Activated CD4-positive, alpha-beta T cell treated with anti-CD3 and anti-CD28 coated beads, Interleukin-2, amount 50 U/mL, for 24 hours (primary cell): ENCODE data around the gene PEX5L.
"Not testable (repeated sequence)": the region's sequence is repeated elsewhere in the genome, so short reads cannot be mapped to it uniquely, and the experiment has no call there.

ENCODE experiments used
- DNase-seq, 2 donors: peaks; one replicate each; pipeline ENCODE4 v3.0.0-alpha.2; 2020; ENCODE audit warnings: low read depth in 1 of 2, low spot score in 1 of 2

The PEX5L gene

GRCh38 chr3:180011927-180012326 lies 24.8 kb downstream of the PEX5L start:
- DNase-seq: no peak

GRCh38 chr3:180008318-180008717 lies 28.4 kb downstream of the PEX5L start:
- DNase-seq: not testable (repeated sequence)

- DNase-seq: no peak
Measured at GRCh38 chr3:180004542-180004941, 32.2 kb downstream of the PEX5L start.

GRCh38 chr3:180002006-180002405 lies 34.7 kb downstream of the PEX5L start:
- DNase-seq: no peak

GRCh38 chr3:180000500-180000899 lies 36.2 kb downstream of the PEX5L start:
- DNase-seq: no peak

DNA sequence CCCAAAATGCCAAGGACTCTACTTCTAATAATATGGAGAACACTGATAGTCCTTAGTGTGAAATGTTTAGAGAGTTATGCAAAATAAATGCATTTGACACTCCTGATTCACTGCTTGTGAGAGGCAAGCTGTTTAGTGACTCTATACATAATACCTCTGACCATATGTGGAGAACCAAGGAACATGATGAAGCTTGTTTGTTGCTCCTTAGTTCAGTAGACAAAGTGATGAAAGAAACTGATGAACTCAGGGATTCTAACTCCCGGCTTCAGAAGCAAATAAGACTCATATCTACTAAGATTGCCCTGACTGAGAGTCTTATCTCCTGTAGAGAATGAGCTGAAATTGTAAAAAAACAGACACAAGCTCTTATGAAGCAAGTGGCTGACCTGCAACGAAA lies 41.3 kb downstream of the PEX5L start:
- no peak for DNase-seq

DNA sequence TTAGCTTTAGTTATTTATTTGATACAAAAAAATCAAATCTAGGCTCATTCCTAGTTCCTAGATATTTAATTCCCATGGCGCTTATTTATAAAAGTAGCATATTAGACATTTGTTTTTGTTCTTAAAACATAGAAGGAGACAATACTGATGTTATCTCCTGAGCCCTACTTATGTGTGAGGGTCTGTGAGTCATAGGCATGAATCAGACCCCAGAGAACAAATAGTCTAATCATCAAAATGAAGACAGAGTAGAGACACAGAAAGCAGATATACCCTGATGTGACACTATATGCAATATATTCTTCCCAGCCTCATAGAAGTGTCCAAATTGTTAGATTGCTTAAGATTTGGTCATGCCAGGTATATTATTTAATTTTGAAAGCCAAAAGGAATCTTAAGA lies 44.9 kb downstream of the PEX5L start:
- DNase-seq: no peak

DNA sequence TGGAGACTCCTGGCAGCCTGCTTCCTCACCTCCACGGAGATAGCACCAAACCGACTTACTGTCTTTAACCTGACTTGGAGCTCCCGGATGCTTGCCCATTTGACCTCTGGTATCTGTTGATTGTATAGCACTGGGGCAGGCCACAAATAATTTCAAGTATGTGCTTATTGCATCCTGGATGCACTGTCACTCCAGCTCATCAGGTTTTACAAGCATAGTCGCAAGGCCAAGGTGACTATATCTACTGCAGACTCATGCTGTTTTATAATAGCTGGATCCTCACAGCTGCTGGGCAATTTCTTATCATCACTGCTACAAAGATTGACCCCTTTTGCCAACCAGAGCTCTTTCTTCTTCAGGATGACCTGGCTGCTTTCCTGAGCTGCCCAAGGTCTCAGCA lies 45.6 kb downstream of the PEX5L start:
- no peak for DNase-seq

DNA sequence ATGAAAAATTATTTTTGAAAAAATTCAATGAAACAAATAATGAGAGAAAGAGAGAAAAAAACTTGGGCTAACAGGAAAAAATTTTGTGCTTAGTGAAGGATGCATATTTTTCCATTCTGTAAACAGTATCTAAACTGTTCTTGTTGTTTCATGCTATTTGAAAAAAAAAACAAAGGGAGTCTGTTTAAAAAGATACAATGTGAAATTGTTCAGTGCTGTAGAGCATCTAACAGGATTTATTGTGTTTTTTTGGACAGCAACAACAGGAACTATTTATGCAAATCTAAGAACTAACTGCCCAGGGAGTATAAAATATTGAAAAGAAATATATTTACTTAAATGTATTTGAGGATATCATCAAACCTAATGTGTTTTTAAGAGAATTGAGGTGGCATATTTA lies 55.1 kb downstream of the PEX5L start:
- DNase-seq: no peak

- DNase-seq: no peak
Measured at GRCh38 chr3:179977356-179977755, 59.4 kb downstream of the PEX5L start.

- no peak for DNase-seq
Measured at GRCh38 chr3:179973931-179974361, 62.8 kb downstream of the PEX5L start.

DNA sequence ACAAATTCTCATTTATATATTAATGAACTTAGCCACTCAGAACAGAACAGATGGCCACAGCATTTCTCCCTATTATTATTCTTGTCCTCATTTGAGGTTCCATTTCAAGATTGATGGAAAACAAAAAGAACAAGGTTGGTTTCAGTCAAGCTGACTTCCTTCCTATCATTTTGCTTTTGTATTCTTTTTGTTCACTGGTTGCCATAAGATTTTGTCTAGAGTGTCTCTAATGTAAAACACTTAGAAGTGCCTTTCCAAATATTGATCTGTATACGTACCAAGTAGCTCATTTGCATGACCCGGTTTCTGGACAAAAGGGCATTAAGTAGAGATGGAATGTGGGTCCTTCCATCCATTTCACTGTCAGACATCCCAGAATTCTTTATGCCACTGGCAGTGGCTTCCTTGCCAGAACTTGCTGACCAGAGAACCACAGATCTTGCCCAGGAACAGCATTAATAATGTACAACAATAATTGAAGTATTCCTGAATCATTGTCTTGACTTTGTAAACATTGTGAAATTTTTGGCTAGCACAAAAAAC lies 63.8 kb downstream of the PEX5L start:
- DNase-seq: no peak

GRCh38 chr3:179971280-179971679 lies 65.5 kb downstream of the PEX5L start:
- no peak for DNase-seq

GRCh38 chr3:179970746-179971145 lies 66.0 kb downstream of the PEX5L start:
- no peak for DNase-seq

DNA sequence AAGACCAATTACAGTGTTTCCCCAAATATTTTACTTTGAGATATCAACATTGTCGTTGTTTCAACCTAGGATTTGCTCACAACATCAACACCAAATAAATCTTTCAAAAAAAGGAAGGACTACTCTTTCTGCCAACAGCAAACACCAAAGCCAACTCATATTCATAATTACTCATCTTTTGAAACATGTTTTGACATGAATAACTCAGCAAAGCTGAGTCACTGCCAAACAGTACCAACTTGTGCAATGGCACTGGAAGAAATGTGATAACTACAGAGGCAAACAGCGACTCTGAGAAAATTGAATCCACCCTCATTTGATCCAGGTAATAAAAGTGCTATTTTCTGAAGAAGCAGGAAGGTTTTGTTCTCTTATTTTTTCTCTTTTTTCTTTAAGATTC lies 67.2 kb downstream of the PEX5L start:
- DNase-seq: no peak

DNA sequence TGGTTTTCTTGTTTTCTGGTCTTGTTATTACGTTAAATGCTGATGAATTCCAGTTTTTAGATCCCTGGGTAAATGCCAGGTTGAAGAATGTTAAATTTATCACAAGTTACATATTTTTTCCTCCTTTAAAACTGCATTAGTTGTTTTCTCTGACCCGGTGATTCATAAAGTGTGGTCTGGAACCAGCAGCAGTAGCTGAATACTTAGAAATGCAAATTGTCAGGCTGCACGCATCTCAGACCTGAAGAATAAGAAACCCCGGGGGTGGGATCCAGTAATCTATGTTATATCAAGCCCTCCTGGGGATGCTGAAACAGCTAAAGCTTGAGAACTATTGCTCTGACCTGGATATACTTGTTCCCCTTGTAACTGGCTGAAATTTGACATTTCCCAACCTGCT lies 69.1 kb downstream of the PEX5L start:
- DNase-seq: no peak

DNA sequence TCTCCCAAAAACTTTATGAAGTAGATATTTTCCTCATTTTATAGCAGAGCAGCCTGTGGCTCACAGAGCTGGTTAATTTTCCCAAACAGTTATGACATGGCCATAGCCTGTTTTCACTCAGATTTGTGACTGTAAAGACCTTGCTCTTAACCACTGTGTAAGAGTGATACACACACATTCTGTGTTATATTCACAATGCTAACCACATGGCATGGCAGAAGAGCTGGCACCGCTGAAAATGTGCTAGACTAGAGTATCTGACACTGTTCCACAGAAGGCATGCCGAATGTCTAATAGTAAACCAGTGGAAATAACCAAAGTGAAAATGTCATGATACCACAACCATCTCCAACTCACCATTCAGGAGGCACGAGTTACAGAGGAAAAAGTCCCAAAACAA lies 71.8 kb downstream of the PEX5L start:
- DNase-seq: no peak

DNA sequence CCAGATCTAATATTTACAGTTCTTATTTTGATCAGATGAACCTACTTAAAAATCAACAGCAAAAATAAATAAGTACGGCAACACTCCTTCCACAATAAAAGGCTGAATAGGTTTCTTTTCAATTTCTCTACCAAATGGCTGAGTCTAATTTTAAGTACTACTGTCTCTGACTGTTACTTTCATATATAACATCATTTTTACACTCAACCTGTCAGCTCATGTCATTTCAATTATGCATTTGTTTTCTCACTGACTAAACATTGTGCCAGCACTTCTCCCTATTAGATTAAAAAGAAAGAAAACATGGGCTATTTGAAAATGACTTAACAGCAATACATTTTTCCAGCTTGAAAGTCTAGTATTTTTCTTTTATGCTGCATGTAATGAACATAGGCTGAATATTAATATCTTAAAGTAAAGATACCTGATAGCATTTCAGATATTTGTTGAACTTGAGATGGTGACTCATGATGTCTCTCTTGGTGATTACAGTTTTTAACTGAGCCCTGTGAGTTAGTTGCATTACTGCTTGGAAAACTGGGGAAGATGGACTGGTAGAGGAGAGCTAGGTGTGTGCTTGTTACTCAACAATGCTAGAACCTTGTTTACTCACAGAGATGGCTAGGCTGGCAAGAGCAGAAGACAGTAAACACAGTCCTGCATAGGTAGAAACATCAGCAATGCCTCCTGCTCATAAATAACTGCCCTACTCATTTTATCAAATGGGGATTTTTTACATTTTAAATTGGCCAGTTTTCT lies 73.9 kb downstream of the PEX5L start:
- DNase-seq: no peak

DNA sequence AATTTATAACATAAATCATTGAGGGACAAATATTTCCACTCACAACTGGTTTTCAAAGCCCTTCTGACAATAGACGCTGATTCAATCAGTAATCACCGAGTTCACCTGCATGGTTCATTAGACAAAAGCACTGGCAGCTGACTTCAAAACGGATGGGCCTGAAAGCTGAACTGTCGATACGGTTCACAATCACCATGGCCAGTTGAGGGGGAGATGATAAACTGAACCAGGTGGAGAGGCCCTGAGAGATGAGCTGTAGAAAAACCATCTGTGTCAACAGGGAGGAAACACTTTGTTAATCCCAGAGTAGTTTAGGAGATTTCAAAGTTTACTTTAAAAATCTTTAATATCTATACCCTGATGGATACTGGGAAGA lies 75.0 kb downstream of the PEX5L start:
- DNase-seq: no peak

DNA sequence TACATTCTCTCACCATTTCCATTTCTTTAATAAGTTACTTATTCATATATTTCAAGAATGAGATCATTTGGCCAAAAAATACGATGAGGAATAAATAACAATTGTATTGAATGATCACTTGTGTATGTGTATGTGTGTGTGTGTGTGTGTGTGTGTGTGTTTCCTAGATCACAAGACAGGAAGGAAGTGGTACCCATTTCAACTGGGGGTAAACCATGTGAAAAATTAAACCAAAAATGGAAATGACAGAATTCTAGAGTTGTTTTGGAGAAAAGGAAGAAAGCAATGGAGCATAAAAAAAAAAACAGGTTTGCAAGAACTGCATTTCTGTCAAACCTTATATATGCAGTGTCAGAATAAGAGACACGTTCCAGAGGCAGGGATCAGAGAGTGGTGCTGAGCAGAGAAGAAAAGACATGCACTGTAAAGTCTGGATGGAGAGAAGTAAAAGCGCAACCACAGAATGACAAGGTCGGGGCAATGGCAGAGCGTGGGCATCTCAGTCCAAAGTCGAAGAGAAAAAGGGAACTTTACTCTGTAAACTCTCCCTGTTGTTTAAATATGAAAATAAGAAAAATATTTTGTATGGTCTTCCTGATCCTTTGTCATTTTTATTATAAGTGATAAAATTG lies 75.5 kb downstream of the PEX5L start:
- no peak for DNase-seq

DNA sequence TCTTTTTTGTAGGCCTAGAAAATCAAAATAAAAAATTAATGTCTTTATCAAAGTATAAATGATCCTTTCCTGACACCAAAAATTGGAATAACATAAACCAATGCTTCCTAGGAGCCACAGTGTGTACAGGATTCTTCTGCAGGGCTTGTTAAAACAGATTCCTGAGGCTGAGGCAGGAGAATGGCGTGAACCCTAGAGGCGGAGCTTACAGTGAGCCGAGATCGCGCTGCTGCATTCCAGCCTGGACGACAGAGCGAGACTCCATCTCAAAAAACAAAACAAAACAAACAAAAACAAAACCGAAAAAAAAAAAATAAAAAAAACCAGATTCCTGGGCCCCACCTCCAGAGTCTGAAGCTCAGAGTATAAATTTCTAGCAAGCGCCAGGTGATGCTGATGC lies 78.0 kb downstream of the PEX5L start:
- no peak for DNase-seq

DNA sequence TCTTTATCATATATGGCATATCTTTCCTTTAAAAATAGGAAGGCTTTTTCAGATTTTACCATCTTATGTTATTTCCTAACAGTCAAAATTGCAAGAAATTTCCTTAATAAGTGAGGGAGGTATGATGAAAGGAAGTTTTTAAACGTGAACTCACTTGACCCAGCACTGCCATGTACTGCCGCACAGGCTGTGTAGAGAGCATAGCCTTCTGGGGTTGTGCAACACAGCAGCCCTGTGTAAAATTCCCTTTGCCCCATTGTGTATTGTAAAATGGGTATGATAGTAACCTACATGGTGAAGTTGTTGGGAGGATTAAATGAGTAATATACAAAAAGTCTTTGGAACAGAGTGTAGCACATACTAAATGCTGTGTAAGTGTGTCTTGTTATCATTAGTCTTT lies 78.6 kb downstream of the PEX5L start:
- DNase-seq: no peak
